ENCODE data around the gene ALDH18A1. TPM values are rescaled to one million over a fixed set of nuclear protein-coding genes. Genes with fewer than 3 reads are reported as not detected.

The ALDH18A1 gene
- polyA plus RNA-seq, 2 of the 4 experiments (the other 2 are of a cell fraction), result 41.8 to 69.9 TPM

DNA sequence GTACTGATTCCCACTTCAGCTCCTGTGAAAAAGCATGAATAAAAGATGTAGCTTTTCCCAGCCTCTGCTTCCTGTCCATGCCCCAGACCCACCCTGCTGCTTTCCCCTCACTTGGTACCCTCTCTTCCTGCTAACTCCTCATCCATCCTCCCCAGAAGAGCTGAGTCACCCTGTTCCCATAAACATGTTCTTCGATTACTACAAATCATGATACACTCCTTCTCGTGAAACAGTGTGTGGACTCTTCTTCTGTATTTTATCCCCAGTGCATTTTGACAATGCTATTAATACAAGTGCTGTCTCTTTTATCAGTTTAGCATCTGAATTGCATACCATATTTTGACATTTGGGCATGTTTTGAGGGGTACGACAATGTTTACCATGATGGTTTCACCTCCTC, 49.6 kb downstream of the ALDH18A1 start:
- FAIRE-seq (no peak), DNase-seq (ENCODE audit: low read depth in 1 of 2, low spot score in 1 of 2) (no peak), ATAC-seq (no peak)
- no peaks in the 10 kb centered on the region for H3K4me1 ChIP-seq
- no peaks in the 10 kb centered on the region for H3K9me3 ChIP-seq
- ChIA-PET CTCF (interaction anchor here (0.7 to 12.6 kb wide), 3 partner anchors 161 to 364 kb away, joined by 3 to 254 read pairs (median 4); no protein-coding TSS in a partner anchor), POLR2A (no interaction called here)
- TF ChIP-seq HDAC2 (IDR thresholded peaks at IDR 0.05), result no peak
- no peak for TF ChIP-seq EP300 (IDR thresholded peaks at IDR 0.05)
- no peak for TF ChIP-seq CBX2 (IDR thresholded peaks at IDR 0.05; ENCODE audit: borderline replicate concordance, low read depth)
- TF ChIP-seq, protein P1, sequence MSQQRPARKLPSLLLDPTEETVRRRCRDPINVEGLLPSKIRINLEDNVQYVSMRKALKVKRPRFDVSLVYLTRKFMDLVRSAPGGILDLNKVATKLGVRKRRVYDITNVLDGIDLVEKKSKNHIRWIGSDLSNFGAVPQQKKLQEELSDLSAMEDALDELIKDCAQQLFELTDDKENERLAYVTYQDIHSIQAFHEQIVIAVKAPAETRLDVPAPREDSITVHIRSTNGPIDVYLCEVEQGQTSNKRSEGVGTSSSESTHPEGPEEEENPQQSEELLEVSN (IDR thresholded peaks at IDR 0.05; ENCODE audit: borderline replicate concordance, low read depth), result no peak
- TF ChIP-seq HOXB5 (CRISPR knock-in tag; IDR thresholded peaks at IDR 0.05), result no peak
- no peak for TF ChIP-seq MAZ (IDR thresholded peaks at IDR 0.05; ENCODE audit: borderline replicate concordance, low read depth, low read length)
- TF ChIP-seq JUNB (IDR thresholded peaks at IDR 0.05), result no peak
- no peak for TF ChIP-seq MYC (IDR thresholded peaks at IDR 0.05; ENCODE audit: borderline replicate concordance, low read length)
- no peak for TF ChIP-seq KDM5A (IDR thresholded peaks at IDR 0.05)
- no peak for TF ChIP-seq POLR2A (IDR thresholded peaks at IDR 0.05; ENCODE audit: low read length)
- no peak for TF ChIP-seq HEYL (CRISPR knock-in tag; IDR thresholded peaks at IDR 0.05)
- TF ChIP-seq, protein P2, sequence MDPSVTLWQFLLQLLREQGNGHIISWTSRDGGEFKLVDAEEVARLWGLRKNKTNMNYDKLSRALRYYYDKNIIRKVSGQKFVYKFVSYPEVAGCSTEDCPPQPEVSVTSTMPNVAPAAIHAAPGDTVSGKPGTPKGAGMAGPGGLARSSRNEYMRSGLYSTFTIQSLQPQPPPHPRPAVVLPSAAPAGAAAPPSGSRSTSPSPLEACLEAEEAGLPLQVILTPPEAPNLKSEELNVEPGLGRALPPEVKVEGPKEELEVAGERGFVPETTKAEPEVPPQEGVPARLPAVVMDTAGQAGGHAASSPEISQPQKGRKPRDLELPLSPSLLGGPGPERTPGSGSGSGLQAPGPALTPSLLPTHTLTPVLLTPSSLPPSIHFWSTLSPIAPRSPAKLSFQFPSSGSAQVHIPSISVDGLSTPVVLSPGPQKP (IDR thresholded peaks at IDR 0.05; ENCODE audit: low read depth, low read length), result no peak
- no peak overlapping the region for H3K27ac ChIP-seq
- 83% methylated on average over 3 of the region's 3 CpGs for WGBS (ENCODE audit: missing lambda C conversion rate)
- no peak overlapping the region for H3K4me2 ChIP-seq
- no peak overlapping the region for H3K4me3 ChIP-seq

DNA sequence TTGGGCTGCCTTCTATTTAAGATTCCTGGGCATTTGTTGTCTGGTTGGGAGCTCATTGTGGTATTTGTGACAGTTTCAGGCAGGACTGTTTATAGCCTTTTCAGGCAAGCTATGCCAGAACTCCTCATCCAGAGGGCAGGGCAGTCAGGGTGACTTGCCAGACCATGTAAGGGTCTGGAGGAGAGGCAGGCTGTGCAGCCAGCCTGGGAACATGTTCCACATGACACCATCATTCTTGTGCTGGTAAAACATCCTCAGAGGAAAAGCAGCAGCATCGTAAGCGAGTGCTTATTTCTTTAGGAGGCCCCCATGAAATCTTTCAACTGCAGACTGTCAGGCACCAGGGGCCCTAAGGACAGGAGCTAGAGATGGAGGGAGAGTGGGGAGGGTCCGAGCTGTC, 51.3 kb downstream of the ALDH18A1 start:
- no peaks in the 10 kb centered on the region for H3K9me3 ChIP-seq
- no peak overlapping the region for H3K4me3 ChIP-seq
- no peak overlapping the region for H3K4me2 ChIP-seq
- ChIA-PET POLR2A (no interaction called here), CTCF (interaction anchor here (1.2 to 12.6 kb wide), 5 partner anchors 9 to 242 kb away, joined by 3 to 254 read pairs (median 5); no protein-coding TSS in a partner anchor)
- no peak for DNase-seq (ENCODE audit: low read depth in 1 of 2, low spot score in 1 of 2)
- TF ChIP-seq ZC3H11A (IDR thresholded peaks at IDR 0.05), result no peak
- no peak for TF ChIP-seq GATA3 (IDR thresholded peaks at IDR 0.05; ENCODE audit: borderline replicate concordance)
- TF ChIP-seq, protein P3, sequence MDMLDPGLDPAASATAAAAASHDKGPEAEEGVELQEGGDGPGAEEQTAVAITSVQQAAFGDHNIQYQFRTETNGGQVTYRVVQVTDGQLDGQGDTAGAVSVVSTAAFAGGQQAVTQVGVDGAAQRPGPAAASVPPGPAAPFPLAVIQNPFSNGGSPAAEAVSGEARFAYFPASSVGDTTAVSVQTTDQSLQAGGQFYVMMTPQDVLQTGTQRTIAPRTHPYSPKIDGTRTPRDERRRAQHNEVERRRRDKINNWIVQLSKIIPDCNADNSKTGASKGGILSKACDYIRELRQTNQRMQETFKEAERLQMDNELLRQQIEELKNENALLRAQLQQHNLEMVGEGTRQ (IDR thresholded peaks at IDR 0.05), result no peak
- TF ChIP-seq NPAS2 (CRISPR knock-in tag; IDR thresholded peaks at IDR 0.05; ENCODE audit: borderline replicate concordance), result no peak
- TF ChIP-seq JUN (IDR thresholded peaks at IDR 0.05), result no peak
- TF ChIP-seq CHD4 (IDR thresholded peaks at IDR 0.05; ENCODE audit: borderline replicate concordance), result no peak
- no peak for TF ChIP-seq KDM1A (IDR thresholded peaks at IDR 0.05; ENCODE audit: low read depth)
- TF ChIP-seq FOSB (CRISPR knock-in tag; IDR thresholded peaks at IDR 0.05), result no peak
- TF ChIP-seq ZSCAN20 (CRISPR knock-in tag; IDR thresholded peaks at IDR 0.05), result no peak
- TF ChIP-seq ESRRA (IDR thresholded peaks at IDR 0.05; ENCODE audit: borderline replicate concordance, low read length), result no peak
- TF ChIP-seq HEYL (CRISPR knock-in tag; IDR thresholded peaks at IDR 0.05), result no peak
- TF ChIP-seq KDM5A (IDR thresholded peaks at IDR 0.05), result no peak
- no peak for TF ChIP-seq FOXS1 (CRISPR knock-in tag; IDR thresholded peaks at IDR 0.05)
- no peak for TF ChIP-seq SMC3 (IDR thresholded peaks at IDR 0.05)
- TF ChIP-seq EHF (CRISPR knock-in tag; IDR thresholded peaks at IDR 0.05), result no peak
- no peak for TF ChIP-seq POLR2A (IDR thresholded peaks at IDR 0.05; ENCODE audit: low read length)
- TF ChIP-seq RCOR1 (IDR thresholded peaks at IDR 0.05; ENCODE audit: low read depth, low read length), result no peak
- ATAC-seq, result no peak
- H3K4me1 ChIP-seq, result no peaks in the 10 kb centered on the region
- WGBS (ENCODE audit: missing lambda C conversion rate), result 89% methylated on average over 3 of the region's 3 CpGs
- H3K27ac ChIP-seq, result no peak overlapping the region
- no peak for FAIRE-seq
